IMR-90 (cell line): Measurements from ENCODE around the gene QPRT.
"Not testable (repeated sequence)": the region's sequence is repeated elsewhere in the genome, so short reads cannot be mapped to it uniquely, and the experiment has no call there.

ENCODE experiments used
- POLR2A ChIP-seq: IDR thresholded peaks from 2 replicates; pipeline ENCODE4 v1.6.1; 2012; ENCODE audit warnings: mild to moderate bottlenecking, low read depth, low read length
- RFX5 ChIP-seq: IDR thresholded peaks from 2 replicates; pipeline ENCODE4 v1.8.0; 2012; ENCODE audit warnings: low read depth, mild to moderate bottlenecking, low read length, moderate library complexity

DNA sequence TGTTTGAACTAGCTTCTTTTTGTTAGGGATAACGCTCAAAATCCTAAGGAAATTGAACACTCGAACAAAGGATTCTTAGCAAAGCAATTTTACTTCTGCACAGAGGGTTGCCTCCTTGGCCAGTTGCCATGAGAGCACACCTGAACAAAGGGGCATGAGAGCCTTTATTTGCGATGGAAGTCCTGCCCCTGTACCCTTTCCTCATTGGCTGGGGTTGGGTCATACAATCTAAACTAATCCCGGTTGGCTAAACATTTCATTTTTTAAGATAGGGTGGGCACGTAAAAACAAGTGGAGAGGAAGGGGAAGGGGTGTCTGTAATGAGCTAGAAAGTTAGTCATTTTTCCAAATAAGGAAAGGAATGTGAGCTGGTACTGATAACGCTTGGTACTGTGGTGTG is 30.7 kb downstream of the QPRT start:
- TF ChIP-seq RFX5, POLR2A: not testable (repeated sequence)
